OCI-LY7 (cell line): ENCODE measurements around the gene EEF1B2. TPM values are rescaled to one million over a fixed set of nuclear protein-coding genes. Genes with fewer than 3 reads are reported as not detected.

Experiments
- BruUV-seq: library from RNA; stranded (reverse); fragments of 400-500 nt; replicated peaks from 2 replicates; lab custom pipeline; 2021; lab: Mats Ljungman, UMichigan
- CTCF ChIA-PET: fragments of 300-600 bp; sonication (Branson Sonifier 250); formaldehyde crosslinking; loops from one replicate; lab custom pipeline; 2022; ENCODE audit warnings: antibody characterized with exemption; ENCODE audit not compliant: unreplicated experiment; lab: Charles Lee
- POLR2A ChIA-PET: fragments of 300-600 bp; sonication (Branson Sonifier 250); formaldehyde crosslinking; loops from one replicate; lab custom pipeline; 2022; ENCODE audit warnings: antibody characterized with exemption; lab: Charles Lee
- DNase-seq: peaks from one replicate; pipeline ENCODE4 v3.0.0-alpha.2; 2015; ENCODE audit warnings: low spot score
- H2AFZ ChIP-seq: fragments of 200-600 bp; sonication (generic), shearing (Covaris generic); 2 replicates; pipeline ENCODE4 v1.6.1; 2014; ENCODE audit warnings: mild to moderate bottlenecking, antibody characterized with exemption, low read length, moderate library complexity
- H3K27ac ChIP-seq: fragments of 200-600 bp; sonication (generic); 2 replicates; pipeline ENCODE4 v1.5.1; 2014; ENCODE audit warnings: mixed run types, low read depth, mild to moderate bottlenecking, moderate library complexity, low read length, inconsistent platforms; ENCODE audit not compliant: poor library complexity, severe bottlenecking
- H3K36me3 ChIP-seq: fragments of 200-600 bp; sonication (generic); 2 replicates; pipeline ENCODE4 v1.6.1; 2014; ENCODE audit warnings: mild to moderate bottlenecking, antibody characterized with exemption, low read length, moderate library complexity, mixed read lengths; ENCODE audit not compliant: insufficient read depth
- H3K4me1 ChIP-seq: fragments of 200-600 bp; sonication (generic); 2 replicates; pipeline ENCODE4 v1.5.1; 2014; ENCODE audit warnings: mild to moderate bottlenecking, low read length; ENCODE audit not compliant: insufficient read depth, poor library complexity, severe bottlenecking
- H3K4me2 ChIP-seq: fragments of 200-600 bp; sonication (generic); 2 replicates; pipeline ENCODE4 v1.6.1; 2014; ENCODE audit warnings: mild to moderate bottlenecking, low read length
- H3K4me3 ChIP-seq: fragments of 200-600 bp; sonication (generic); 2 replicates; pipeline ENCODE4 v1.5.1; 2014; ENCODE audit warnings: mild to moderate bottlenecking, low read depth, low read length; ENCODE audit not compliant: poor library complexity, severe bottlenecking
- H3K79me2 ChIP-seq: fragments of 200-600 bp; sonication (generic); 2 replicates; pipeline ENCODE4 v1.6.1; 2016; ENCODE audit warnings: low read depth, mild to moderate bottlenecking, low read length, moderate library complexity, mixed read lengths; ENCODE audit not compliant: insufficient read depth
- H3K9me2 ChIP-seq: fragments of 200-600 bp; sonication (generic); 2 replicates; pipeline ENCODE4 v1.6.1; 2016; ENCODE audit warnings: mild to moderate bottlenecking, low read length, mixed read lengths; ENCODE audit not compliant: insufficient read depth
- H3K9me3 ChIP-seq: fragments of 200-600 bp; sonication (generic); 2 replicates; pipeline ENCODE4 v1.6.1; 2014; ENCODE audit warnings: mild to moderate bottlenecking, mixed run types, low read length, mixed read lengths
- H4K20me1 ChIP-seq: fragments of 200-600 bp; sonication (generic); 2 replicates; pipeline ENCODE4 v1.6.1; 2014; ENCODE audit warnings: mild to moderate bottlenecking, antibody characterized with exemption, low read length, moderate library complexity, mixed read lengths; ENCODE audit not compliant: insufficient read depth
- EZH2phosphoT487 ChIP-seq: fragments of 200-600 bp; sonication (generic); IDR thresholded peaks from 2 replicates; pipeline ENCODE4 v1.6.1; 2018; ENCODE audit warnings: low read depth, borderline replicate concordance, mild to moderate bottlenecking, mixed run types, antibody characterized with exemption, low read length, moderate library complexity, mixed read lengths
- intact Hi-C: fragments of 100-400 bp; cut with micrococcal nuclease; formaldehyde crosslinking; loops from one replicate; pipeline ENCODE4 v1.10.0; 2022; ENCODE audit not compliant: unreplicated experiment
- total RNA-seq, 2 experiments: library from RNA; depleted of rRNA in 1 of 2; stranded (reverse); fragments of >200 nt in 1 of 2; shearing (Covaris generic) in 1 of 2; gene quantifications; 2 replicates each; pipeline ENCODE4 v1.2.3, GENCODE V29; 2014 to 2022
- TF ChIP-seq, protein P1 (sequence below): fragments of 200-600 bp; sonication (generic); conservative IDR thresholded peaks from 2 replicates; pipeline ENCODE4 v1.5.1; 2014; ENCODE audit warnings: mild to moderate bottlenecking, antibody characterized with exemption, low read length, moderate library complexity, mixed read lengths

Gene EEF1B2
- total RNA-seq, 2 experiments from 2014 or later: 1,084 to 1,168 TPM

DNA sequence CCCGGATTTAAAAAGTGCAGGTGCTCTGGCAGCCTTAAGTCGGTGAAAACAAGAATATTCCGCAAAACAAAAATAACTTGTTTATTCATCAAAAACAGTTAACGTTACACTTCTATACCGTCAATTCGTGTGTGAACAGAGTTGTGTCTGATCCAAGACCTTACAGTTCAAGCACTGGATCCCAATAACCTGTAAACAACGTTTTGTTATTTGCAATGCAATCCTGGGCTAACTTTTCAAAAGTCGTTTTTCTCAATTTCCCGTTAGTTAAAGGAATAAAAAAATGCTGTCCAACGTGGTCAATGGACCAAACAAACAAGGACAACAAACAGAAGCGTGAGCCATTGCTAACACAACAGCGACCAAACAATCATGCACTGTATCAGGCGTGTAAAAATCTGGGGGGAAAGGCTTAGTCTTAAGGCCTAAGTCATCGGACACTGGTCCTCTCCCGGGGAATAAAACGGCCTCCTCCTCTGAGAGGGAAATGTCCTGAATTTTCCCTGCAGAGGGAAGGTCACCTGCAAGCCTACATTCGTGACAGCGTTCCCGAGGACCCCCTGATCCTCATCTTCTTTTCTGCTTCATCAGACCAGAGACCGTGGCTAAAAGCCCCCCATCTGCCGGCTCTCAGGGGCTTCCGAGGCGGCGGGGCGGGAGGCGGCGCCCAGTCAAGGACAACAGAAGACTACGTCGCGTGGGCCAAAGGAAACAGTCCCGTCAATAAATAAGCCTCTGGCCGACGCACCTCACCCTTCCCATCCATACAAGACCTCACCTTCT is 941 bp upstream of the EEF1B2 start:
- TF ChIP-seq, protein P1, sequence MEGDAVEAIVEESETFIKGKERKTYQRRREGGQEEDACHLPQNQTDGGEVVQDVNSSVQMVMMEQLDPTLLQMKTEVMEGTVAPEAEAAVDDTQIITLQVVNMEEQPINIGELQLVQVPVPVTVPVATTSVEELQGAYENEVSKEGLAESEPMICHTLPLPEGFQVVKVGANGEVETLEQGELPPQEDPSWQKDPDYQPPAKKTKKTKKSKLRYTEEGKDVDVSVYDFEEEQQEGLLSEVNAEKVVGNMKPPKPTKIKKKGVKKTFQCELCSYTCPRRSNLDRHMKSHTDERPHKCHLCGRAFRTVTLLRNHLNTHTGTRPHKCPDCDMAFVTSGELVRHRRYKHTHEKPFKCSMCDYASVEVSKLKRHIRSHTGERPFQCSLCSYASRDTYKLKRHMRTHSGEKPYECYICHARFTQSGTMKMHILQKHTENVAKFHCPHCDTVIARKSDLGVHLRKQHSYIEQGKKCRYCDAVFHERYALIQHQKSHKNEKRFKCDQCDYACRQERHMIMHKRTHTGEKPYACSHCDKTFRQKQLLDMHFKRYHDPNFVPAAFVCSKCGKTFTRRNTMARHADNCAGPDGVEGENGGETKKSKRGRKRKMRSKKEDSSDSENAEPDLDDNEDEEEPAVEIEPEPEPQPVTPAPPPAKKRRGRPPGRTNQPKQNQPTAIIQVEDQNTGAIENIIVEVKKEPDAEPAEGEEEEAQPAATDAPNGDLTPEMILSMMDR: no peak
- TF ChIP-seq EZH2phosphoT487: no peak
- DNase-seq: no peak
- Histone ChIP-seq H3K9me3 (no peaks in the 10 kb centered on the region; the same call in 1 of the 2 replicates), H3K79me2 (peaks cover 95% of the 10 kb centered on the region), H3K4me1 (peaks cover 50% of the 10 kb centered on the region), H2AFZ (peak overlapping the region; percentile 63), H3K4me2 (peak overlapping the region; percentile 86), H4K20me1 (peaks cover 12% of the 10 kb centered on the region; the same call in 1 of the 2 replicates), H3K9me2 (no peaks in the 10 kb centered on the region), H3K4me3 (peak overlapping the region; percentile 96), H3K36me3 (peaks cover 62% of the 10 kb centered on the region), H3K27ac (peak overlapping the region; percentile 75)
- POLR2A ChIA-PET: interaction anchor here (1.7 kb wide), 1 partner anchor 45 kb away, joined by 3 read pairs; no protein-coding TSS in a partner anchor
- CTCF ChIA-PET: no interaction called here
- intact Hi-C loops: loop anchor here (1.0 to 10.0 kb wide), 4 partner anchors 72 to 606 kb away; partner anchors contain the start of genes FASTKD2, INO80D and MDH1B
- TSS peak; percentile 79 for BruUV-seq

DNA sequence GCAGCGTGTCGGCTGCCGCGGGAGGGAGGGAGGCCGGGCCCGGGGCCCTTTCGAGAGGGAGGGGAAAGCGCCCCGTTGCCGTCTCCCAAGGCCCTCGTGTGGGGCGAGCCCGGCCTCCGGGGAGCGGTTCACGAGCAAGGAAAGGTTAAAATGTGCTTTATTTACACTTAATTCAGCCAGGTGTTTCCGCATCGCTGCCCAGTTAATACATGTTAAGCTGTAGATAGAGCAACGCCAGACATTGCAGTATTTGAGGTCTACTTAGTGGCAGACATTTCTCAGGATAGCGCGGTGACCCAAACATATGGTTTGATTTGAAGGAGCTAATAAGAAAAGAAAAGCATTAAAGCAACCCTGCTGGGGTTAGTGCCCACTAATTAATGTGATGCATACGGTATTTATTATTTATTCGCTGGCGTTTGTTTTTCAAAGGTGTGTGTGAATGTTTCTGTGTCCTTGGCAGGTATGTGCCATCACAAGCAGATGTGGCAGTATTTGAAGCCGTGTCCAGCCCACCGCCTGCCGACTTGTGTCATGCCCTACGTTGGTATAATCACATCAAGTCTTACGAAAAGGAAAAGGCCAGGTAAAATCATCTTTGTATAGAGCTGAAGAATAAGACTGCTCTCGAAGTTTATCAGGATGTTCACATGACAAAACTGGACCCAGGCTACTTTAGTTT is 571 bp downstream of the EEF1B2 start:
- BruUV-seq: TSS peak; percentile 83
- Histone ChIP-seq H2AFZ (peak overlapping the region; percentile 63; the same call in 1 of the 2 replicates), H3K4me1 (peaks cover 44% of the 10 kb centered on the region), H4K20me1 (peaks cover 12% of the 10 kb centered on the region; the same call in 1 of the 2 replicates), H3K27ac (peak overlapping the region; percentile 75), H3K9me3 (no peaks in the 10 kb centered on the region; the same call in 1 of the 2 replicates), H3K9me2 (no peaks in the 10 kb centered on the region), H3K4me2 (peak overlapping the region; percentile 99), H3K4me3 (peak overlapping the region; percentile 96), H3K36me3 (peaks cover 73% of the 10 kb centered on the region), H3K79me2 (peaks cover 83% of the 10 kb centered on the region)
- ChIA-PET CTCF (interaction anchor here (1.0 kb wide), 1 partner anchor 99 kb away, joined by 3 read pairs; no protein-coding TSS in a partner anchor), POLR2A (interaction anchor here (0.6 to 1.9 kb wide), 10 partner anchors 12 to 1644 kb away, joined by 3 to 8 read pairs (median 3); no protein-coding TSS in a partner anchor)
- TF ChIP-seq EZH2phosphoT487: no peak
- TF ChIP-seq, protein P1: no peak
- peak; percentile 19 for DNase-seq
- intact Hi-C loops: no loop called here
